A204.1 (cell line): ENCODE measurements around the gene DPP10.

ENCODE experiments used
- FAIRE-seq: peaks from 2 replicates; lab custom pipeline; 2012; peaks lifted over from hg19 to GRCh38; lab: Jason Lieb, UNC

Gene DPP10

GRCh38 chr2:115161081-115161770, 718.8 kb downstream of the DPP10 start:
- no peak for FAIRE-seq

GRCh38 chr2:115161771-115162493, 719.5 kb downstream of the DPP10 start:
- FAIRE-seq = no peak

GRCh38 chr2:115162494-115163293, 720.3 kb downstream of the DPP10 start:
- no peak for FAIRE-seq

GRCh38 chr2:115163572-115163971, 721.1 kb downstream of the DPP10 start:
- FAIRE-seq = no peak

- peak; percentile 91 for FAIRE-seq
These were observed 723.2 kb downstream of the DPP10 start for GRCh38 chr2:115165529-115166109.

DNA sequence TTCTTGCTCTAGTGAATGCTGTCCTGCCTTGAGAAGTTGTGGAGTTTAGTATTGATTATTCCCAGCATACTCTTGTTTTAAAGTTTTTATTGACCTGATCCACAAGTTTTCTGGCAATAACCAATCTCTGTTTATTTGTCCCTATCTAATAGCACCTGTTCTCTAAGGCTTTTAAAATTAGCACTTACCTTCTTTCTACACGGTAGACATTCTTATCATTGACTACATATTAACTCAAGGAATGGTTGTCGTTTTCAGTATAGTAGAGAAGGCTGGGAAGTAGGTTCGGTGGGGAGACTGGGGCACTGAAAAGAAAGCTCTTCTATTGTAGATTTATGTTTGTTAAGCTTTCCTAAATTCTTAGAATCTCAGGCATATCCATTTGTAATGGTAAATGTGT, 726.0 kb downstream of the DPP10 start:
- no peak for FAIRE-seq

GRCh38 chr2:115169814-115170213, 727.4 kb downstream of the DPP10 start:
- no peak for FAIRE-seq

- no peak for FAIRE-seq
These were observed 729.3 kb downstream of the DPP10 start for GRCh38 chr2:115171751-115172150.

DNA sequence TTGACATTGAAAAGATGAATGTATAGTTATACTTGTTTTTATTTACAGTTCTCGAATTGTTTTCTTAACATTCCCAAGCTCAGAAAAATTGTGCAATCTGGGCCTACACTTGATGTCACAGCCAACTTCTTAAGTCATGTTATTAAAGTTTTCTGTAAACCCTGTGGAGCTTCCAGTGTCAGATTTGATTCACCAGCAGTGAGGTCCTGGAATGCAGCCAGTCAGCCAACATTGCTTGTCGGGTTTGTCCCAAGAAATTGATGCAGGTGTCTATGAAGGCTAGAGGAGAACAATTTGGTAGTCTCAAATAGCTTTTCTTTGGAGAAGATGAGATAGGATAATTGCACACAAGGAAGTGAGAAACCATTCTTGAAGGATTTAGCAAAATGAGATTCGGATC, 732.2 kb downstream of the DPP10 start:
- no peak for FAIRE-seq

DNA sequence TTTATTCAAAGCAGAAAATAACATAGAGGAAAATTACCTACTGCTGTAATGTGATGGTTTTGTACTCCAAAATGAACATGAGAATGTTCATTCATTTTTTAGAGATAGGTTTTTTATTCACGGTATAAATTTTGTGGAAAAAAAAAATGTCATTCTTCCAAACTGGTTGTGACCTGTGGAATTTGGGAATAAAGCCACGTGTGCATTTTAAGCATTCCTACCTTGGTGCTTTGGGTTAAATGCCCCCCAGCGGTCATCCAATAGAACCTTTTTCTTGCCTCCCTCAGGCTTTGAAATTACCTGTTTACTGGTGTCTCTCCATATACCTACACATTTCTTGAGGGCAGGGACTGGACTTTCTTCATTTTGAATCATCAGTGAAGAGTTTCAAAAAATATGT, 740.7 kb downstream of the DPP10 start:
- no peak for FAIRE-seq

DNA sequence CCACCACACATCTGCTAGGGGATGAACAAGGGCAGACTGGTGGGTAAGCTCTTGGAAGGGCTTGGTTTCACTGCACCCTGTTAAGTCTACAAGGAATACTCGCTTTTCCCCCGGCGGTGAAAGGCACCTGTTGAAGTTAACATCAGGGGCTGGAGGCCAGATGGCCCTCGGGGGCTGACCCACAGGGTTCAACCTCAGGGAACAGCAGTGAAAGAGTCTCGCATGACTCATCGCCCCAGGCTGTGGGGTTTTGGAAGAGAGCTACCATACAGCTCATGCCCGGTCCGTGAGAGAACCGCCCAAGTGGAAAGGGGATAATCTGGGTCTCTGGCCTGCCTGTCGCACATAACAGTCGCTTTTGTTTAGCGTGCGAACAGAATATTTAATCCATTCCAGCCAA, 748.0 kb downstream of the DPP10 start:
- FAIRE-seq = no peak

DNA sequence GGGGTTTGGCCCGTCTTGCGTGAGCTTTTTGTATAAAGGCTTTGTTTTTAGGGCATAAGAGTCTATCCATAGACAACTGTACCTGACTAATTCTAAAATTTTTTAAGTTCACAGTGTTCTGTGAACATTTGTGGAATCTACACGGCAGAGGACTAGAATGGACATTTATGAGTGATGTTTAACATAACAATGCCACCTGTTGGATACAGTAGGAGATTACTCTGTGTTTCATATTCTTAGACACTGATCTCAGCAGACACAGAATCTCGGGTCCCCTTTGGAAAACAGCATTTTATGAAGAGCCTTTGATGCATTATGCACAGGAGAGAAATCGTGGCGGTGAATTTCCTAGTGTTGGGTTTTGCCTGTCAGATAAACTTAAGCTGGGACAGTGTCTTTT, 752.2 kb downstream of the DPP10 start:
- FAIRE-seq = no peak

- no peak for FAIRE-seq
These were observed 754.1 kb downstream of the DPP10 start for GRCh38 chr2:115196587-115196986.

- no peak for FAIRE-seq
These were observed 757.5 kb downstream of the DPP10 start for GRCh38 chr2:115199966-115200365.

DNA sequence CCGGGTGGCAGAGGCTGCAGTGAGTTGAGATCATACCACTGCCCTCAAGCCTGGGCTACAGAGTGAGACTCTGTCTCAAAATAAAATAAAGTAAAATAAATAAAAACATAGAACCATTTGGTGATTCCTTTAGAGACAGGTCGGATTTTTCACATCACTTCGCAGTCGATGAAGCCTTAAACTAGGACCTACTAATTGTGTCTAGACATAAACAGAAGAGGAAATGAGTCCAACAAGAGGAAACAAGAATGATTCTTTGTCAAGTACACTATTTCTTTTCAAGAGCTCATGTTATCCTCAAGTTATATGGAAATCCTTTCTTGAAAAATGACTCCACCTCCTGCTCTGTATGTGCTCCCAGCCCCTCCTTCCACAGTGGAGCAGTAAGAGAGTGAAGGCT, 758.9 kb downstream of the DPP10 start:
- no peak for FAIRE-seq

GRCh38 chr2:115208493-115209164, 766.2 kb downstream of the DPP10 start:
- FAIRE-seq = no peak

DNA sequence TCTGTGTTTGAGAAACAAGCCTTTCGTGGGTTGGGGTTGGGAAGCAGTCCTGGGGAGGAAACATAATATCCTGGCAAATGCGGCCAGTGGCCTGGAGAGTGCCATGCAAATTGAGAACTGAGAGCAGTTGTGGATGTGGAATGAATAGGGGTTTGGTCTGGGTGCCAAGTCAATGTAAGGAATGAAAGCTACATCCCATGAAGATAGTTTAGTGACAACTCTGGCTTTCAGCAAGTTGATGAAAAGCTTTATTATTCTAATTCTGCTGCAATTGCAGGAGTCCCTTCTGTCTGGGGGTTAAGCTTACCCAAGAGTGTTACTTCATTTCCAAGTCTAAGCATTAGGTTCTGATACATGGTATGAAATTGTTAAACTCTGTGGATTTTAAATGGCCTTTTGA, 771.6 kb downstream of the DPP10 start:
- no peak for FAIRE-seq

- no peak for FAIRE-seq
These were observed 776.9 kb downstream of the DPP10 start for GRCh38 chr2:115219296-115219695.

GRCh38 chr2:115234186-115234585, 791.7 kb downstream of the DPP10 start:
- FAIRE-seq = no peak

GRCh38 chr2:115234737-115235136, 792.3 kb downstream of the DPP10 start:
- no peak for FAIRE-seq

DNA sequence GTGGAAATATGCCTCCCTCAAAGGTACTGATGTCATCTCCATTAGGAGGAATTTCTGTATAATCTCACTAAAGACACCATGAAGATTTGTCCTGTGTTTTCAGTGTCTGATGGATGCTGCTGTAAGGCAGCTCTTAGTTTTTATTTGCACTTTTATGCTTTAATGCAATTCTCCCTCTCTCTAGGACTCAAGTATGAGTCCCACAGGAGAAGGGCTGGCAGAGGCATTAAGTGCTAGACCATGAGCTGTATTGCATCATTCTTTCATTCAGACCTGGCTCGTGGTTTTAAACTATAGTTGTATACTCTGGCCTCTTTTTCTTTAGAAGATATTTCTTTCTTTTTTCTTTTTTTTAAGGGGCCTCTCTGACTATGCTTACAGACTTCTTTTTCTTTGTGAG, 805.6 kb downstream of the DPP10 start:
- FAIRE-seq = no peak

DNA sequence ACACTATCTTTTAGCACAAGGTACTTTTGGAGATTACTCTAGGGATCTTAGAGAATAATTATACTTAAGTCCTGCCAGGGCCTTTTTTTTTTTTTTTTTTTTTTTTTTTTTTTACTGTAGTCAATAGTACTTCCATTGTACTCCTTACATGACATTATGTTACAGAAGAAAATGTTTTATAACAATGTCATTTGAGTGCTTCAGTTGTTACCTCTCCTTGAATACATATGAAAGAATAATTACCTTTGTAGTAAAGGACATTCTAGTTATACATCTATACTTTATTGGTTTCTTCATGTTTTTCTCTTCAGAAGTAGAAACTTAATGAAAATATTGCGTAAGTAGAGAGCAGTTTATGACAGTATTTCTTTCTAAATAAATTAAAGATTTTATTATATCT, 834.9 kb downstream of the DPP10 start:
- peak; percentile 27 for FAIRE-seq
